ENCODE results near the gene COP1. TPM values are rescaled to one million over a fixed set of nuclear protein-coding genes. Genes with fewer than 3 reads are reported as not detected.

COP1 gene
- total and polyA plus RNA-seq, 10 of the 15 experiments (the other 5 are each of a cell fraction or from before 2014, with no cell fraction given), result 17.7 to 49.9 (median 38.7) TPM

DNA sequence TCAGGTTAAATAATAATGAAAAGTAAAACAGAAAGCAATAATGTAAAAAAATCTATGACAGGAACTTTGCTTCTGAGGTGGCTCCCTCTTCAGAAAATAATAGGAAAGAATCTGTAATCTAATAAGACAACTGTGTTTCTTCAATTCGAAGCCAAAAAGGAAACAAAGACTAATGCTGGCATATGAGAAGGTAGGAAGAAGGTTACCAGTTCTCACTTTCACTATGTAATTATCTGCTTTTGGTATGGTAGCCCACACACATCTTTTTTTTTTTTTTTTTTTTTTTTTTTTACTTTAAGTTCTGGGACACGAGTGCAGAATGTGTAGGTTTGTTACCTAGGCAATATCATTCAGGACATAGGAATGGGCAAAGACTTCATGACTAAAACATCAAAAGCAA, 47.1 kb downstream of the COP1 start:
- ATAC-seq, result no peak
- TF ChIP-seq POLR2AphosphoS2 (IDR thresholded peaks at IDR 0.05; ENCODE audit: low read depth, low read length) (no peak), WRNIP1 (IDR thresholded peaks at IDR 0.05; ENCODE audit: borderline replicate concordance, low read depth, low read length) (no peak), PAX5 (IDR thresholded peaks at IDR 0.05; ENCODE audit: borderline replicate concordance, low read depth, low read length) (no peak), SMARCA5 (IDR thresholded peaks at IDR 0.05) (no peak), MYB (IDR thresholded peaks at IDR 0.05; ENCODE audit: borderline replicate concordance, low read depth, low read length) (no peak), RAD51 (IDR thresholded peaks at IDR 0.05) (no peak), POLR2A (IDR thresholded peaks at IDR 0.05; ENCODE audit: low read depth, low read length) (no peak), NR2C1 (IDR thresholded peaks at IDR 0.05) (no peak), KAT2A (conservative IDR thresholded peaks at IDR 0.05; ENCODE audit: control insufficient read depth, low read depth, low read length) (no peak), ZNF274 (IDR thresholded peaks at IDR 0.05; ENCODE audit: insufficient read depth, insufficient read length) (no peak), ZZZ3 (IDR thresholded peaks at IDR 0.05; ENCODE audit: control insufficient read depth, insufficient read length, low read depth) (no peak), ASH2L (IDR thresholded peaks at IDR 0.05; ENCODE audit: borderline replicate concordance, low read depth) (no peak), PAX8 (IDR thresholded peaks at IDR 0.05) (no peak), DPF2 (IDR thresholded peaks at IDR 0.05) (no peak)
- TF ChIP-seq, protein P1, sequence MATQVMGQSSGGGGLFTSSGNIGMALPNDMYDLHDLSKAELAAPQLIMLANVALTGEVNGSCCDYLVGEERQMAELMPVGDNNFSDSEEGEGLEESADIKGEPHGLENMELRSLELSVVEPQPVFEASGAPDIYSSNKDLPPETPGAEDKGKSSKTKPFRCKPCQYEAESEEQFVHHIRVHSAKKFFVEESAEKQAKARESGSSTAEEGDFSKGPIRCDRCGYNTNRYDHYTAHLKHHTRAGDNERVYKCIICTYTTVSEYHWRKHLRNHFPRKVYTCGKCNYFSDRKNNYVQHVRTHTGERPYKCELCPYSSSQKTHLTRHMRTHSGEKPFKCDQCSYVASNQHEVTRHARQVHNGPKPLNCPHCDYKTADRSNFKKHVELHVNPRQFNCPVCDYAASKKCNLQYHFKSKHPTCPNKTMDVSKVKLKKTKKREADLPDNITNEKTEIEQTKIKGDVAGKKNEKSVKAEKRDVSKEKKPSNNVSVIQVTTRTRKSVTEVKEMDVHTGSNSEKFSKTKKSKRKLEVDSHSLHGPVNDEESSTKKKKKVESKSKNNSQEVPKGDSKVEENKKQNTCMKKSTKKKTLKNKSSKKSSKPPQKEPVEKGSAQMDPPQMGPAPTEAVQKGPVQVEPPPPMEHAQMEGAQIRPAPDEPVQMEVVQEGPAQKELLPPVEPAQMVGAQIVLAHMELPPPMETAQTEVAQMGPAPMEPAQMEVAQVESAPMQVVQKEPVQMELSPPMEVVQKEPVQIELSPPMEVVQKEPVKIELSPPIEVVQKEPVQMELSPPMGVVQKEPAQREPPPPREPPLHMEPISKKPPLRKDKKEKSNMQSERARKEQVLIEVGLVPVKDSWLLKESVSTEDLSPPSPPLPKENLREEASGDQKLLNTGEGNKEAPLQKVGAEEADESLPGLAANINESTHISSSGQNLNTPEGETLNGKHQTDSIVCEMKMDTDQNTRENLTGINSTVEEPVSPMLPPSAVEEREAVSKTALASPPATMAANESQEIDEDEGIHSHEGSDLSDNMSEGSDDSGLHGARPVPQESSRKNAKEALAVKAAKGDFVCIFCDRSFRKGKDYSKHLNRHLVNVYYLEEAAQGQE (IDR thresholded peaks at IDR 0.05; ENCODE audit: low read depth, low read length), result no peak
- TF ChIP-seq, protein P2, sequence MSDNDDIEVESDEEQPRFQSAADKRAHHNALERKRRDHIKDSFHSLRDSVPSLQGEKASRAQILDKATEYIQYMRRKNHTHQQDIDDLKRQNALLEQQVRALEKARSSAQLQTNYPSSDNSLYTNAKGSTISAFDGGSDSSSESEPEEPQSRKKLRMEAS (IDR thresholded peaks at IDR 0.05; ENCODE audit: low read depth, low read length), result no peak
- TF ChIP-seq, protein P3, sequence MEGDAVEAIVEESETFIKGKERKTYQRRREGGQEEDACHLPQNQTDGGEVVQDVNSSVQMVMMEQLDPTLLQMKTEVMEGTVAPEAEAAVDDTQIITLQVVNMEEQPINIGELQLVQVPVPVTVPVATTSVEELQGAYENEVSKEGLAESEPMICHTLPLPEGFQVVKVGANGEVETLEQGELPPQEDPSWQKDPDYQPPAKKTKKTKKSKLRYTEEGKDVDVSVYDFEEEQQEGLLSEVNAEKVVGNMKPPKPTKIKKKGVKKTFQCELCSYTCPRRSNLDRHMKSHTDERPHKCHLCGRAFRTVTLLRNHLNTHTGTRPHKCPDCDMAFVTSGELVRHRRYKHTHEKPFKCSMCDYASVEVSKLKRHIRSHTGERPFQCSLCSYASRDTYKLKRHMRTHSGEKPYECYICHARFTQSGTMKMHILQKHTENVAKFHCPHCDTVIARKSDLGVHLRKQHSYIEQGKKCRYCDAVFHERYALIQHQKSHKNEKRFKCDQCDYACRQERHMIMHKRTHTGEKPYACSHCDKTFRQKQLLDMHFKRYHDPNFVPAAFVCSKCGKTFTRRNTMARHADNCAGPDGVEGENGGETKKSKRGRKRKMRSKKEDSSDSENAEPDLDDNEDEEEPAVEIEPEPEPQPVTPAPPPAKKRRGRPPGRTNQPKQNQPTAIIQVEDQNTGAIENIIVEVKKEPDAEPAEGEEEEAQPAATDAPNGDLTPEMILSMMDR (IDR thresholded peaks at IDR 0.05 in 2 of 3, conservative IDR thresholded peaks at IDR 0.05 in 1 of 3; ENCODE audit: control insufficient read depth in 2 of 3, extremely low read depth in 1 of 3, insufficient read depth in 1 of 3, low read depth in 3 of 3, low read length in 3 of 3), result no peak

More for the DNA sequence above, 47.1 kb downstream of the COP1 start:
- Histone ChIP-seq H3K79me2 (ENCODE audit: control insufficient read depth, insufficient read depth, low read length) (peaks cover 3% of the 10 kb centered on the region), H3K27me3 (replicated peaks in 1 of 2; ENCODE audit: control insufficient read depth in 2 of 2, insufficient read depth in 2 of 2, low read length in 1 of 2) (no peaks in the 10 kb centered on the region), H3K9ac (ENCODE audit: control insufficient read depth, insufficient read depth, low read length) (no peak overlapping the region), H3K9me3 (replicated peaks; ENCODE audit: control insufficient read depth, insufficient read depth, low read length) (peaks cover 6% of the 10 kb centered on the region), H4K20me1 (ENCODE audit: control insufficient read depth, insufficient read depth) (no peaks in the 10 kb centered on the region), H3K4me1 (ENCODE audit: control insufficient read depth, insufficient read depth, low read length) (no peaks in the 10 kb centered on the region), H3K36me3 (ENCODE audit: control insufficient read depth in 2 of 2, insufficient read depth in 2 of 2, low read length in 1 of 2) (peaks cover 0 to 9% of the 10 kb centered on the region in 2 experiments; a peak in 2 of 4 replicates), H3K4me2 (ENCODE audit: control insufficient read depth, insufficient read depth) (no peak overlapping the region), H3K4me3 (no peak overlapping the region), H2AFZ (ENCODE audit: control insufficient read depth, low read depth, low read length) (no peak overlapping the region), H3K27ac (ENCODE audit: control insufficient read depth, insufficient read depth) (no peak overlapping the region)
- FAIRE-seq (no peak), DNase-seq (ENCODE audit: low read depth, low spot score) (no peak)
- intact Hi-C loops (cut with micrococcal nuclease; ENCODE audit: unreplicated experiment), result no loop called here
- in situ Hi-C loops (cut with MboI), result no loop called here
- BruUV-seq (replicated peaks), result no TSS peak
- ChIA-PET RAD21 (ENCODE audit: unreplicated experiment) (no interaction called here), SMC1A (ENCODE audit: uncharacterized antibody, unreplicated experiment) (no interaction called here), CTCF (no interaction called here), POLR2A (no interaction called here)
- 79% methylated on average over 1 of the region's 2 CpGs for WGBS (ENCODE audit: insufficient coverage, insufficient replicate concordance, low lambda C conversion rate, missing lambda C conversion rate)
